H1 (cell line): ENCODE measurements around the gene DMWD. TPM values are rescaled to one million over a fixed set of nuclear protein-coding genes. Genes with fewer than 3 reads are reported as not detected.

Source experiments
- CEBPB ChIP-seq: IDR thresholded peaks from 2 replicates; pipeline ENCODE4 v1.6.1; 2012; ENCODE audit warnings: low read depth, low read length
- SAP30 ChIP-seq: fragments of 300-600 bp; sonication (generic); IDR thresholded peaks from 2 replicates; pipeline ENCODE4 v1.7.1; 2012; ENCODE audit warnings: low read length, moderate library complexity, mild to moderate bottlenecking, inconsistent platforms; ENCODE audit not compliant: insufficient read depth, insufficient replicate concordance
- polyA plus RNA-seq, 7 experiments: library from polyadenylated mRNA; depleted of rRNA in 3 of 7; stranded (reverse) in 5 of 7; unstranded in 2 of 7; fragments of >200 nt in 5 of 7; fragments of 200-250 nt in 2 of 7; gene quantifications; 1 replicate in 5 of 7; 2 replicates in 1 of 7; 4 replicates in 1 of 7; pipeline versions ENCODE4 v1.2.1 to v1.2.3, GENCODE V29; 2011 to 2013; ENCODE audit warnings: missing spikeins in 2 of 7, mixed read lengths in 2 of 7
- total RNA-seq: library from RNA; stranded (reverse); fragmentation: NEBNext Ultra II Directional; extraction: Animal tissue kit (Norgen Biotek cat#: 25700); gene quantifications from 2 replicates; pipeline ENCODE4 v1.2.1, GENCODE V29; 2021
- TF ChIP-seq, protein P1 (sequence below): fragments of 300-600 bp; sonication (generic); IDR thresholded peaks from 2 replicates; pipeline ENCODE4 v1.7.1; 2012; ENCODE audit warnings: low read length, moderate library complexity, mild to moderate bottlenecking, inconsistent platforms; ENCODE audit not compliant: insufficient replicate concordance

DMWD gene
- total and polyA plus RNA-seq, 2 of the 8 experiments (the other 6 are each of a cell fraction or from before 2014, with no cell fraction given): 13.6 to 41.0 TPM

DNA sequence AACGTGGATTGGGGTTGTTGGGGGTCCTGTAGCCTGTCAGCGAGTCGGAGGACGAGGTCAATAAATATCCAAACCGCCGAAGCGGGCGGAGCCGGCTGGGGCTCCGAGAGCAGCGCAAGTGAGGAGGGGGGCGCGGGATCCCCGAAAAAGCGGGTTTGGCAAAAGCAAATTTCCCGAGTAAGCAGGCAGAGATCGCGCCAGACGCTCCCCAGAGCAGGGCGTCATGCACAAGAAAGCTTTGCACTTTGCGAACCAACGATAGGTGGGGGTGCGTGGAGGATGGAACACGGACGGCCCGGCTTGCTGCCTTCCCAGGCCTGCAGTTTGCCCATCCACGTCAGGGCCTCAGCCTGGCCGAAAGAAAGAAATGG lies 22.8 kb downstream of the DMWD start (continued):
- TF ChIP-seq, protein P1, sequence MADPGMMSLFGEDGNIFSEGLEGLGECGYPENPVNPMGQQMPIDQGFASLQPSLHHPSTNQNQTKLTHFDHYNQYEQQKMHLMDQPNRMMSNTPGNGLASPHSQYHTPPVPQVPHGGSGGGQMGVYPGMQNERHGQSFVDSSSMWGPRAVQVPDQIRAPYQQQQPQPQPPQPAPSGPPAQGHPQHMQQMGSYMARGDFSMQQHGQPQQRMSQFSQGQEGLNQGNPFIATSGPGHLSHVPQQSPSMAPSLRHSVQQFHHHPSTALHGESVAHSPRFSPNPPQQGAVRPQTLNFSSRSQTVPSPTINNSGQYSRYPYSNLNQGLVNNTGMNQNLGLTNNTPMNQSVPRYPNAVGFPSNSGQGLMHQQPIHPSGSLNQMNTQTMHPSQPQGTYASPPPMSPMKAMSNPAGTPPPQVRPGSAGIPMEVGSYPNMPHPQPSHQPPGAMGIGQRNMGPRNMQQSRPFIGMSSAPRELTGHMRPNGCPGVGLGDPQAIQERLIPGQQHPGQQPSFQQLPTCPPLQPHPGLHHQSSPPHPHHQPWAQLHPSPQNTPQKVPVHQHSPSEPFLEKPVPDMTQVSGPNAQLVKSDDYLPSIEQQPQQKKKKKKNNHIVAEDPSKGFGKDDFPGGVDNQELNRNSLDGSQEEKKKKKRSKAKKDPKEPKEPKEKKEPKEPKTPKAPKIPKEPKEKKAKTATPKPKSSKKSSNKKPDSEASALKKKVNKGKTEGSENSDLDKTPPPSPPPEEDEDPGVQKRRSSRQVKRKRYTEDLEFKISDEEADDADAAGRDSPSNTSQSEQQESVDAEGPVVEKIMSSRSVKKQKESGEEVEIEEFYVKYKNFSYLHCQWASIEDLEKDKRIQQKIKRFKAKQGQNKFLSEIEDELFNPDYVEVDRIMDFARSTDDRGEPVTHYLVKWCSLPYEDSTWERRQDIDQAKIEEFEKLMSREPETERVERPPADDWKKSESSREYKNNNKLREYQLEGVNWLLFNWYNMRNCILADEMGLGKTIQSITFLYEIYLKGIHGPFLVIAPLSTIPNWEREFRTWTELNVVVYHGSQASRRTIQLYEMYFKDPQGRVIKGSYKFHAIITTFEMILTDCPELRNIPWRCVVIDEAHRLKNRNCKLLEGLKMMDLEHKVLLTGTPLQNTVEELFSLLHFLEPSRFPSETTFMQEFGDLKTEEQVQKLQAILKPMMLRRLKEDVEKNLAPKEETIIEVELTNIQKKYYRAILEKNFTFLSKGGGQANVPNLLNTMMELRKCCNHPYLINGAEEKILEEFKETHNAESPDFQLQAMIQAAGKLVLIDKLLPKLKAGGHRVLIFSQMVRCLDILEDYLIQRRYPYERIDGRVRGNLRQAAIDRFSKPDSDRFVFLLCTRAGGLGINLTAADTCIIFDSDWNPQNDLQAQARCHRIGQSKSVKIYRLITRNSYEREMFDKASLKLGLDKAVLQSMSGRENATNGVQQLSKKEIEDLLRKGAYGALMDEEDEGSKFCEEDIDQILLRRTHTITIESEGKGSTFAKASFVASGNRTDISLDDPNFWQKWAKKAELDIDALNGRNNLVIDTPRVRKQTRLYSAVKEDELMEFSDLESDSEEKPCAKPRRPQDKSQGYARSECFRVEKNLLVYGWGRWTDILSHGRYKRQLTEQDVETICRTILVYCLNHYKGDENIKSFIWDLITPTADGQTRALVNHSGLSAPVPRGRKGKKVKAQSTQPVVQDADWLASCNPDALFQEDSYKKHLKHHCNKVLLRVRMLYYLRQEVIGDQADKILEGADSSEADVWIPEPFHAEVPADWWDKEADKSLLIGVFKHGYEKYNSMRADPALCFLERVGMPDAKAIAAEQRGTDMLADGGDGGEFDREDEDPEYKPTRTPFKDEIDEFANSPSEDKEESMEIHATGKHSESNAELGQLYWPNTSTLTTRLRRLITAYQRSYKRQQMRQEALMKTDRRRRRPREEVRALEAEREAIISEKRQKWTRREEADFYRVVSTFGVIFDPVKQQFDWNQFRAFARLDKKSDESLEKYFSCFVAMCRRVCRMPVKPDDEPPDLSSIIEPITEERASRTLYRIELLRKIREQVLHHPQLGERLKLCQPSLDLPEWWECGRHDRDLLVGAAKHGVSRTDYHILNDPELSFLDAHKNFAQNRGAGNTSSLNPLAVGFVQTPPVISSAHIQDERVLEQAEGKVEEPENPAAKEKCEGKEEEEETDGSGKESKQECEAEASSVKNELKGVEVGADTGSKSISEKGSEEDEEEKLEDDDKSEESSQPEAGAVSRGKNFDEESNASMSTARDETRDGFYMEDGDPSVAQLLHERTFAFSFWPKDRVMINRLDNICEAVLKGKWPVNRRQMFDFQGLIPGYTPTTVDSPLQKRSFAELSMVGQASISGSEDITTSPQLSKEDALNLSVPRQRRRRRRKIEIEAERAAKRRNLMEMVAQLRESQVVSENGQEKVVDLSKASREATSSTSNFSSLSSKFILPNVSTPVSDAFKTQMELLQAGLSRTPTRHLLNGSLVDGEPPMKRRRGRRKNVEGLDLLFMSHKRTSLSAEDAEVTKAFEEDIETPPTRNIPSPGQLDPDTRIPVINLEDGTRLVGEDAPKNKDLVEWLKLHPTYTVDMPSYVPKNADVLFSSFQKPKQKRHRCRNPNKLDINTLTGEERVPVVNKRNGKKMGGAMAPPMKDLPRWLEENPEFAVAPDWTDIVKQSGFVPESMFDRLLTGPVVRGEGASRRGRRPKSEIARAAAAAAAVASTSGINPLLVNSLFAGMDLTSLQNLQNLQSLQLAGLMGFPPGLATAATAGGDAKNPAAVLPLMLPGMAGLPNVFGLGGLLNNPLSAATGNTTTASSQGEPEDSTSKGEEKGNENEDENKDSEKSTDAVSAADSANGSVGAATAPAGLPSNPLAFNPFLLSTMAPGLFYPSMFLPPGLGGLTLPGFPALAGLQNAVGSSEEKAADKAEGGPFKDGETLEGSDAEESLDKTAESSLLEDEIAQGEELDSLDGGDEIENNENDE: peak; percentile 2
- TF ChIP-seq SAP30: peak; percentile 36
- no peak for TF ChIP-seq CEBPB
